ENCODE data around the gene DAPK3. TPM values are rescaled to one million over a fixed set of nuclear protein-coding genes. Genes with fewer than 3 reads are reported as not detected.

Gene DAPK3
- total RNA-seq, 1 experiment from 2014 or later: 60.9 TPM

DNA sequence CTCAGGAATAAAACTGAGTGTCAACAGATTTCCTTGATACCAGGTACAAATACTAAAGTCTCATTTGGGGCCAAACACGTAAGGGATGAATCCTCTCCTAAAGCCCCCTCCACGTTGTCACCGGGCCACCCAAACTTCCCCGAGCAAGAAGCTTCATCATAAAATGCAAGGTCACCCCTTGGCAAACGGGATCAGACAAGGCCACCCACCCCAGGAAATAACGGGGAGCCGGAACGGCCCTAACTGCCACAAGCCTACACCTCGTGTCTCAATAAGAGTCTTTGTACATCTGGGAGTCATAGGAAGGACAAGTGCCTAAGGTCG is 13.6 kb upstream of the DAPK3 start:
- no peak for DNase-seq (ENCODE audit: unreplicated experiment)
- intact Hi-C loops (cut with micrococcal nuclease): loop anchor here (2.0 kb wide), 1 partner anchor 14 kb away; the partner anchor contains the start of gene DAPK3
- H3K4me1 Mint-ChIP-seq (ENCODE audit: insufficient read depth, unreplicated experiment): peaks cover 29% of the 10 kb centered on the region
- no peaks in the 10 kb centered on the region for H3K27me3 Mint-ChIP-seq (ENCODE audit: insufficient read depth, unreplicated experiment)
- H3K4me3 Mint-ChIP-seq (ENCODE audit: unreplicated experiment): peak overlapping the region; percentile 95
- H3K27ac Mint-ChIP-seq (ENCODE audit: low read depth, unreplicated experiment): peak overlapping the region; percentile 90
- ChIA-PET POLR2A (interaction anchor here (0.8 to 8.9 kb wide), 18 partner anchors 9 to 1034 kb away, joined by 3 to 245 read pairs (median 6); partner anchors contain the start of genes DAPK3, MRPL54, PIAS4 and SH3GL1), CTCF (interaction anchor here (0.6 to 2.7 kb wide), 3 partner anchors 13 to 293 kb away, joined by 3 to 15 read pairs (median 4); partner anchors contain the start of gene DAPK3)
- BruUV-seq (replicated peaks): no TSS peak
- H3K36me3 Mint-ChIP-seq (ENCODE audit: insufficient read depth, unreplicated experiment): peaks cover 60% of the 10 kb centered on the region
- H3K9me3 Mint-ChIP-seq (ENCODE audit: unreplicated experiment): no peaks in the 10 kb centered on the region
- TF ChIP-seq, protein P1, sequence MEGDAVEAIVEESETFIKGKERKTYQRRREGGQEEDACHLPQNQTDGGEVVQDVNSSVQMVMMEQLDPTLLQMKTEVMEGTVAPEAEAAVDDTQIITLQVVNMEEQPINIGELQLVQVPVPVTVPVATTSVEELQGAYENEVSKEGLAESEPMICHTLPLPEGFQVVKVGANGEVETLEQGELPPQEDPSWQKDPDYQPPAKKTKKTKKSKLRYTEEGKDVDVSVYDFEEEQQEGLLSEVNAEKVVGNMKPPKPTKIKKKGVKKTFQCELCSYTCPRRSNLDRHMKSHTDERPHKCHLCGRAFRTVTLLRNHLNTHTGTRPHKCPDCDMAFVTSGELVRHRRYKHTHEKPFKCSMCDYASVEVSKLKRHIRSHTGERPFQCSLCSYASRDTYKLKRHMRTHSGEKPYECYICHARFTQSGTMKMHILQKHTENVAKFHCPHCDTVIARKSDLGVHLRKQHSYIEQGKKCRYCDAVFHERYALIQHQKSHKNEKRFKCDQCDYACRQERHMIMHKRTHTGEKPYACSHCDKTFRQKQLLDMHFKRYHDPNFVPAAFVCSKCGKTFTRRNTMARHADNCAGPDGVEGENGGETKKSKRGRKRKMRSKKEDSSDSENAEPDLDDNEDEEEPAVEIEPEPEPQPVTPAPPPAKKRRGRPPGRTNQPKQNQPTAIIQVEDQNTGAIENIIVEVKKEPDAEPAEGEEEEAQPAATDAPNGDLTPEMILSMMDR (IDR thresholded peaks at IDR 0.05; ENCODE audit: unreplicated experiment): no peak

GRCh38 chr19:3983936-3984583 is 13.2 kb upstream of the DAPK3 start:
- ChIA-PET POLR2A (interaction anchor here (0.8 to 8.9 kb wide), 13 partner anchors 8 to 842 kb away, joined by 3 to 245 read pairs (median 6); partner anchors contain the start of genes DAPK3, MRPL54, PIAS4 and SH3GL1), CTCF (interaction anchor here (1.3 to 2.7 kb wide), 3 partner anchors 9 to 132 kb away, joined by 3 to 15 read pairs (median 4); partner anchors contain the start of gene DAPK3)
- Mint-ChIP-seq H3K4me3 (ENCODE audit: unreplicated experiment) (peak overlapping the region; percentile 95), H3K27me3 (ENCODE audit: insufficient read depth, unreplicated experiment) (no peaks in the 10 kb centered on the region), H3K27ac (ENCODE audit: low read depth, unreplicated experiment) (peak overlapping the region; percentile 90), H3K9me3 (ENCODE audit: unreplicated experiment) (no peaks in the 10 kb centered on the region), H3K4me1 (ENCODE audit: insufficient read depth, unreplicated experiment) (peaks cover 29% of the 10 kb centered on the region), H3K36me3 (ENCODE audit: insufficient read depth, unreplicated experiment) (peaks cover 65% of the 10 kb centered on the region)
- DNase-seq (ENCODE audit: unreplicated experiment): peak; percentile 61
- no TSS peak for BruUV-seq (replicated peaks)
- intact Hi-C loops (cut with micrococcal nuclease): loop anchor here (2.0 kb wide), 1 partner anchor 13 kb away; the partner anchor contains the start of gene DAPK3
- TF ChIP-seq, protein P1 (IDR thresholded peaks at IDR 0.05; ENCODE audit: unreplicated experiment): no peak

GRCh38 chr19:3983542-3983914 is 12.6 kb upstream of the DAPK3 start:
- Mint-ChIP-seq H3K9me3 (ENCODE audit: unreplicated experiment) (no peaks in the 10 kb centered on the region), H3K36me3 (ENCODE audit: insufficient read depth, unreplicated experiment) (peaks cover 71% of the 10 kb centered on the region), H3K27me3 (ENCODE audit: insufficient read depth, unreplicated experiment) (no peaks in the 10 kb centered on the region), H3K4me1 (ENCODE audit: insufficient read depth, unreplicated experiment) (peaks cover 29% of the 10 kb centered on the region), H3K27ac (ENCODE audit: low read depth, unreplicated experiment) (peak overlapping the region; percentile 90), H3K4me3 (ENCODE audit: unreplicated experiment) (peak overlapping the region; percentile 95)
- intact Hi-C loops (cut with micrococcal nuclease): no loop called here
- CTCF ChIA-PET: interaction anchor here (1.3 to 1.5 kb wide), 2 partner anchors 8 to 131 kb away, joined by 3 to 4 read pairs; no protein-coding TSS in a partner anchor
- POLR2A ChIA-PET: interaction anchor here (0.7 to 8.9 kb wide), 10 partner anchors 8 to 841 kb away, joined by 3 to 245 read pairs (median 4); partner anchors contain the start of genes DAPK3, PIAS4 and ZBTB7A
- no TSS peak for BruUV-seq (replicated peaks)
- DNase-seq (ENCODE audit: unreplicated experiment): no peak
- TF ChIP-seq, protein P1 (IDR thresholded peaks at IDR 0.05; ENCODE audit: unreplicated experiment): no peak

Measured in MCF 10A (cell line).